H1 (cell line): ENCODE results near the gene C21orf58. TPM values are rescaled to one million over a fixed set of nuclear protein-coding genes. Genes with fewer than 3 reads are reported as not detected.

Experiments
- CTCF ChIA-PET: fragments of 300-600 bp; sonication (Branson Sonifier 250); formaldehyde crosslinking; loops from one replicate; lab custom pipeline; 2021; ENCODE audit not compliant: partially characterized antibody; lab: Charles Lee
- POLR2A ChIA-PET: fragments of 300-600 bp; sonication (Branson Sonifier 250); formaldehyde crosslinking; loops from one replicate; lab custom pipeline; 2021; ENCODE audit warnings: inconsistent platforms; ENCODE audit not compliant: partially characterized antibody; lab: Charles Lee
- DNase-seq, 2 experiments: peaks; one replicate each; pipeline versions ENCODE4 v3.0.0 to v3.0.0-alpha.2; 2010 to 2022; ENCODE audit warnings: low spot score in 2 of 2, low read depth in 1 of 2, mixed read lengths in 1 of 2
- FAIRE-seq: peaks from 2 replicates; lab custom pipeline; 2011; peaks lifted over from hg19 to GRCh38; lab: Jason Lieb, UNC
- H2AFZ ChIP-seq: 2 replicates; pipeline ENCODE4 v1.8.1; 2012; ENCODE audit warnings: low read length, inconsistent platforms
- H2AK5ac ChIP-seq: 2 replicates; pipeline ENCODE4 v1.6.1; 2013; ENCODE audit warnings: low read depth, low read length
- H2BK120ac ChIP-seq: replicated peaks from 2 replicates; pipeline ENCODE3; 2013; ENCODE audit warnings: low read depth, low read length, inconsistent platforms
- H2BK12ac ChIP-seq: 2 replicates; pipeline ENCODE4 v1.6.1; 2013; ENCODE audit warnings: low read depth, low read length
- H2BK15ac ChIP-seq: 2 replicates; pipeline ENCODE4 v1.6.1; 2013; ENCODE audit warnings: low read length
- H2BK20ac ChIP-seq: 2 replicates; pipeline ENCODE4 v1.6.1; 2013; ENCODE audit warnings: low read length
- H2BK5ac ChIP-seq: 2 replicates; pipeline ENCODE4 v1.6.1; 2013; ENCODE audit warnings: low read depth, low read length
- H3K14ac ChIP-seq: 2 replicates; pipeline ENCODE4 v1.6.1; 2013; ENCODE audit warnings: inconsistent platforms; ENCODE audit not compliant: insufficient read length
- H3K18ac ChIP-seq: 2 replicates; pipeline ENCODE4 v1.6.1; 2013; ENCODE audit warnings: low read length; ENCODE audit errors: extremely low read depth
- H3K23ac ChIP-seq: 2 replicates; pipeline ENCODE4 v1.6.1; 2013; ENCODE audit warnings: inconsistent platforms; ENCODE audit not compliant: insufficient read length
- H3K23me2 ChIP-seq: 2 replicates; pipeline ENCODE4 v1.6.1; 2013; ENCODE audit warnings: low read depth, low read length
- H3K27ac ChIP-seq: 2 replicates; pipeline ENCODE4 v1.6.1; 2011; ENCODE audit warnings: low read depth, low read length, inconsistent platforms
- H3K27me3 ChIP-seq, 4 experiments: replicated peaks in 1 of 4; 1 replicate in 1 of 4; 2 replicates in 3 of 4; pipeline versions ENCODE4 v1.6.1 to v1.8.1; 2011 to 2013; ENCODE audit warnings: low read length in 3 of 4, mild to moderate bottlenecking in 3 of 4, inconsistent platforms in 2 of 4, mixed read lengths in 2 of 4, moderate library complexity in 1 of 4; ENCODE audit not compliant: control insufficient read depth in 3 of 4, insufficient read depth in 3 of 4; ENCODE audit errors: extremely low read depth in 1 of 4
- H3K36me3 ChIP-seq, 4 experiments: 2 replicates each; pipeline versions ENCODE4 v1.6.1 to v1.8.1; 2011 to 2013; ENCODE audit warnings: mild to moderate bottlenecking in 4 of 4, low read length in 3 of 4, moderate library complexity in 2 of 4, control low read depth in 1 of 4, inconsistent platforms in 1 of 4; ENCODE audit not compliant: insufficient read depth in 4 of 4, control insufficient read depth in 2 of 4
- H3K4ac ChIP-seq: replicated peaks from 2 replicates; pipeline ENCODE3; 2013; ENCODE audit warnings: low read length, low read depth, mixed read lengths, inconsistent platforms; ENCODE audit not compliant: insufficient read length
- H3K4me1 ChIP-seq, 4 experiments: replicated peaks in 1 of 4; 1 replicate in 1 of 4; 2 replicates in 3 of 4; pipeline versions ENCODE4 v1.6.1 to v1.8.1; 2011 to 2013; ENCODE audit warnings: low read length in 3 of 4, inconsistent platforms in 2 of 4, mixed read lengths in 1 of 4; ENCODE audit not compliant: insufficient read depth in 4 of 4, control insufficient read depth in 3 of 4
- H3K4me2 ChIP-seq, 2 experiments: 2 replicates each; pipeline versions ENCODE4 v1.6.1 to v1.8.1; 2011 to 2013; ENCODE audit warnings: low read depth in 2 of 2, low read length in 2 of 2, control low read depth in 1 of 2, inconsistent platforms in 1 of 2, mild to moderate bottlenecking in 1 of 2; ENCODE audit not compliant: insufficient read depth in 1 of 2
- H3K4me3 ChIP-seq, 4 experiments: fragments of 200-600, 300-600 bp in 1 of 4; sonication (generic), shearing (Covaris generic), sonication (Bioruptor Twin) in 1 of 4; 2 replicates each; pipeline versions ENCODE4 v1.5.1 to v1.8.1; 2011 to 2016; ENCODE audit warnings: low read length in 4 of 4, low read depth in 3 of 4, control low read depth in 2 of 4, inconsistent platforms in 2 of 4, mild to moderate bottlenecking in 2 of 4, mixed read lengths in 1 of 4, moderate library complexity in 1 of 4; ENCODE audit not compliant: insufficient read depth in 2 of 4; ENCODE audit errors: extremely low read depth in 1 of 4
- H3K56ac ChIP-seq: replicated peaks from 2 replicates; pipeline ENCODE3; 2013; ENCODE audit warnings: low read depth, mild to moderate bottlenecking, mixed read lengths, low read length, inconsistent platforms; ENCODE audit not compliant: insufficient read length
- H3K79me1 ChIP-seq: 2 replicates; pipeline ENCODE4 v1.6.1; 2013; ENCODE audit warnings: low read depth, low read length, control low read depth
- H3K79me2 ChIP-seq, 2 experiments: 2 replicates each; pipeline versions ENCODE4 v1.6.1 to v1.8.1; 2012 to 2013; ENCODE audit warnings: low read length in 2 of 2, mild to moderate bottlenecking in 2 of 2, inconsistent platforms in 1 of 2; ENCODE audit not compliant: insufficient read depth in 2 of 2, control insufficient read depth in 1 of 2
- H3K9ac ChIP-seq, 4 experiments: replicated peaks in 1 of 4; 1 replicate in 1 of 4; 2 replicates in 3 of 4; pipeline versions ENCODE4 v1.6.1 to v1.8.1; 2011 to 2013; ENCODE audit warnings: low read depth in 3 of 4, low read length in 3 of 4, control low read depth in 2 of 4, mild to moderate bottlenecking in 2 of 4, moderate library complexity in 2 of 4, inconsistent platforms in 1 of 4; ENCODE audit errors: extremely low read depth in 1 of 4
- H3K9me3 ChIP-seq, 2 experiments: 2 replicates each; pipeline versions ENCODE4 v1.6.1 to v1.8.1; 2012 to 2013; ENCODE audit warnings: mild to moderate bottlenecking in 2 of 2, moderate library complexity in 2 of 2, control low read depth in 1 of 2, inconsistent platforms in 1 of 2, low read depth in 1 of 2, low read length in 1 of 2, mixed read lengths in 1 of 2; ENCODE audit not compliant: insufficient read depth in 2 of 2
- H4K20me1 ChIP-seq, 2 experiments: replicated peaks in 1 of 2; 2 replicates each; pipeline versions ENCODE3 to v1.8.1; 2011 to 2013; ENCODE audit warnings: inconsistent platforms in 2 of 2, low read length in 2 of 2, mild to moderate bottlenecking in 1 of 2; ENCODE audit not compliant: insufficient read depth in 2 of 2, control insufficient read depth in 1 of 2
- H4K5ac ChIP-seq: 2 replicates; pipeline ENCODE4 v1.6.1; 2013; ENCODE audit warnings: low read length, low read depth, mixed read lengths, inconsistent platforms; ENCODE audit not compliant: insufficient read length
- H4K8ac ChIP-seq: 2 replicates; pipeline ENCODE4 v1.8.0; 2013; ENCODE audit warnings: mild to moderate bottlenecking, moderate library complexity, low read length, inconsistent platforms; ENCODE audit not compliant: insufficient read depth; ENCODE audit errors: extremely low read depth
- H4K91ac ChIP-seq: replicated peaks from 2 replicates; pipeline ENCODE3; 2013; ENCODE audit warnings: low read length, mixed read lengths, inconsistent platforms; ENCODE audit not compliant: insufficient read length
- ATF3 ChIP-seq: IDR thresholded peaks from 2 replicates; pipeline ENCODE4 v1.6.1; 2011; ENCODE audit warnings: low read depth, mild to moderate bottlenecking, low read length; ENCODE audit not compliant: insufficient read depth
- CHD1 ChIP-seq: IDR thresholded peaks from 2 replicates; pipeline ENCODE4 v1.6.1; 2012; ENCODE audit warnings: low read depth, low read length, improper control_type of control experiment
- CREB1 ChIP-seq: IDR thresholded peaks from 2 replicates; pipeline ENCODE4 v1.6.1; 2012; ENCODE audit warnings: inconsistent platforms
- EGR1 ChIP-seq: IDR thresholded peaks from 2 replicates; pipeline ENCODE4 v1.6.1; 2011; ENCODE audit warnings: low read depth, low read length, borderline replicate concordance
- KDM5A ChIP-seq: fragments of 200-600 bp; IDR thresholded peaks from 2 replicates; pipeline ENCODE4 v1.7.1; 2012; ENCODE audit warnings: mild to moderate bottlenecking, low read length, inconsistent platforms, mixed read lengths
- MAFK ChIP-seq: IDR thresholded peaks from 2 replicates; pipeline ENCODE4 v1.6.1; 2012; ENCODE audit warnings: low read depth, mild to moderate bottlenecking, improper control_type of control experiment, low read length
- PHF8 ChIP-seq: fragments of 200-600 bp; sonication (generic); conservative IDR thresholded peaks from 2 replicates; pipeline ENCODE4 v1.7.1; 2012; ENCODE audit warnings: low read depth, mild to moderate bottlenecking, inconsistent platforms, low read length, moderate library complexity
- POU5F1 ChIP-seq: IDR thresholded peaks from 2 replicates; pipeline ENCODE4 v1.6.1; 2011; ENCODE audit warnings: low read depth, mild to moderate bottlenecking, low read length, moderate library complexity
- RBBP5 ChIP-seq: IDR thresholded peaks from 2 replicates; pipeline ENCODE4 v1.7.1; 2012; ENCODE audit warnings: low read depth, mild to moderate bottlenecking, inconsistent platforms, low read length, moderate library complexity, borderline replicate concordance
- RNF2 ChIP-seq: fragments of 200-900, 300-1000 bp; sonication (generic); IDR thresholded peaks from 2 replicates; pipeline ENCODE4 v1.7.1; 2016; ENCODE audit warnings: borderline replicate concordance, low read depth, mild to moderate bottlenecking, antibody characterized with exemption, low read length; ENCODE audit not compliant: poor library complexity, severe bottlenecking; ENCODE audit errors: missing control alignments
- SAP30 ChIP-seq: fragments of 300-600 bp; sonication (generic); IDR thresholded peaks from 2 replicates; pipeline ENCODE4 v1.7.1; 2012; ENCODE audit warnings: low read length, moderate library complexity, mild to moderate bottlenecking, inconsistent platforms; ENCODE audit not compliant: insufficient read depth, insufficient replicate concordance
- SIRT6 ChIP-seq: IDR thresholded peaks from one replicate; pipeline ENCODE4 v1.7.1; 2012; ENCODE audit warnings: low read length, inconsistent platforms
- SP1 ChIP-seq: IDR thresholded peaks from 2 replicates; pipeline ENCODE4 v1.6.1; 2011; ENCODE audit warnings: low read depth, low read length
- TCF12 ChIP-seq: IDR thresholded peaks from 2 replicates; pipeline ENCODE4 v1.6.1; 2011; ENCODE audit warnings: low read depth, mild to moderate bottlenecking, low read length
- WGBS, 2 experiments: shearing (Covaris generic) in 1 of 2; methylation state at CpG; one replicate each; pipeline versions ENCODE4 v1.1.6 to v1.1.7; 2013 to 2015; ENCODE audit warnings: low lambda C conversion rate in 2 of 2, mixed read lengths in 2 of 2, inconsistent platforms in 1 of 2, low coverage in 1 of 2, missing lambda C conversion rate in 1 of 2; ENCODE audit not compliant: insufficient replicate concordance in 2 of 2, insufficient coverage in 1 of 2, insufficient read length in 1 of 2; ENCODE audit errors: extremely low coverage in 1 of 2, missing lambda C conversion rate in 1 of 2; 5-methylcytosine and 5-hydroxymethylcytosine counted together
- polyA plus RNA-seq, 7 experiments: library from polyadenylated mRNA; depleted of rRNA in 3 of 7; stranded (reverse) in 5 of 7; unstranded in 2 of 7; fragments of >200 nt in 5 of 7; fragments of 200-250 nt in 2 of 7; gene quantifications; 1 replicate in 5 of 7; 2 replicates in 1 of 7; 4 replicates in 1 of 7; pipeline versions ENCODE4 v1.2.1 to v1.2.3, GENCODE V29; 2011 to 2013; ENCODE audit warnings: missing spikeins in 2 of 7, mixed read lengths in 2 of 7
- total RNA-seq: library from RNA; stranded (reverse); fragmentation: NEBNext Ultra II Directional; extraction: Animal tissue kit (Norgen Biotek cat#: 25700); gene quantifications from 2 replicates; pipeline ENCODE4 v1.2.1, GENCODE V29; 2021
- TF ChIP-seq, protein P1 (sequence below): IDR thresholded peaks from 2 replicates; pipeline ENCODE4 v1.6.1; 2012; ENCODE audit warnings: inconsistent platforms

C21orf58 gene
- total and polyA plus RNA-seq, 2 of the 8 experiments (the other 6 are each of a cell fraction or from before 2014, with no cell fraction given) = 13.8 to 26.1 TPM

DNA sequence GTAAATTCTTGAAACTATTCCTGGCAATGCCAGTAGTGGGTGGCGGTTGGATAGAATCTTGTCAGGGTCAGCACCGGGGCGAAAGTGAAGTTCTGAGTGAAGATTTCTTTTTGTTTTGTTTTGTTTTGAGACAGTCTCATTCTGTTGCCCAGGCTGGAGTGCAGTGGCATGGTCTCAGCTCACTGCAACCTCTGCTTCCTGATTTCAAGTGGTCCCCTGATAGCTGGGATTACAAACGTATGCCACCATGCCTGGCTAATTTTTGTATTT is 33.6 kb upstream of the C21orf58 start:
- no peak for DNase-seq
- H3K36me3 ChIP-seq = peaks cover 25 to 46% (median 39%) of the 10 kb centered on the region in 4 experiments
- no peak overlapping the region for H2BK20ac ChIP-seq
- no peaks in the 10 kb centered on the region for H3K4me1 ChIP-seq
- CTCF ChIA-PET = no interaction called here
- no peak overlapping the region for H3K9ac ChIP-seq
- H2BK120ac ChIP-seq = no peak overlapping the region
- H2BK15ac ChIP-seq = no peak overlapping the region
- peaks cover 3% of the 10 kb centered on the region; the same call in 1 of the 2 replicates for H3K79me1 ChIP-seq
- no peak overlapping the region for H3K18ac ChIP-seq
- H3K4me2 ChIP-seq = no peak overlapping the region
- no peak overlapping the region for H4K91ac ChIP-seq
- POLR2A ChIA-PET = no interaction called here
- no peak for FAIRE-seq
- H4K20me1 ChIP-seq = peaks cover 0 to 15% of the 10 kb centered on the region in 2 experiments
- H3K27ac ChIP-seq = no peak overlapping the region
- H3K27me3 ChIP-seq = no peaks in the 10 kb centered on the region
- no peak overlapping the region for H3K4ac ChIP-seq
- no peaks in the 10 kb centered on the region for H3K79me2 ChIP-seq
- no peak overlapping the region for H2AFZ ChIP-seq
- H3K23ac ChIP-seq = no peak overlapping the region
- no peak overlapping the region for H2AK5ac ChIP-seq
- H3K4me3 ChIP-seq = no peak overlapping the region
- H3K23me2 ChIP-seq = no peaks in the 10 kb centered on the region
- H3K56ac ChIP-seq = no peak overlapping the region
- no peak overlapping the region for H4K5ac ChIP-seq
- H3K14ac ChIP-seq = no peak overlapping the region
- H4K8ac ChIP-seq = no peak overlapping the region
- H2BK12ac ChIP-seq = no peak overlapping the region
- no peak overlapping the region for H2BK5ac ChIP-seq
- H3K9me3 ChIP-seq = no peaks in the 10 kb centered on the region
- 93% methylated on average over 4 of the region's 4 CpGs; no CpG with 5 or more reads in 1 of the 2 experiments for WGBS, 2 experiments
- TF ChIP-seq MAFK (no peak), RNF2 (no peak), PHF8 (no peak), ATF3 (no peak), CREB1 (no peak), SP1 (no peak), TCF12 (no peak), SIRT6 (no peak), KDM5A (no peak), POU5F1 (no peak), CHD1 (no peak), SAP30 (no peak), EGR1 (no peak), RBBP5 (no peak)
- TF ChIP-seq, protein P1, sequence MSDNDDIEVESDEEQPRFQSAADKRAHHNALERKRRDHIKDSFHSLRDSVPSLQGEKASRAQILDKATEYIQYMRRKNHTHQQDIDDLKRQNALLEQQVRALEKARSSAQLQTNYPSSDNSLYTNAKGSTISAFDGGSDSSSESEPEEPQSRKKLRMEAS = no peak
